ENCODE results near the gene GNG7.
"Not testable (repeated sequence)": the region's sequence is repeated elsewhere in the genome, so short reads cannot be mapped to it uniquely, and the experiment has no call there.

The GNG7 gene

GRCh38 chr19:2551172-2551863, 151.2 kb downstream of the GNG7 start:
- no peak for DNase-seq (ENCODE audit: low read depth)

GRCh38 chr19:2550431-2551171, 151.9 kb downstream of the GNG7 start:
- no peak for DNase-seq (ENCODE audit: low read depth)

GRCh38 chr19:2549701-2550191, 152.7 kb downstream of the GNG7 start:
- no peak for DNase-seq (ENCODE audit: low read depth)

- no peak for DNase-seq (ENCODE audit: low read depth)
Observed at GRCh38 chr19:2548966-2549365, 153.5 kb downstream of the GNG7 start.

GRCh38 chr19:2547721-2548120, 154.8 kb downstream of the GNG7 start:
- DNase-seq (ENCODE audit: low read depth), result no peak

GRCh38 chr19:2547033-2547680, 155.3 kb downstream of the GNG7 start:
- no peak for DNase-seq (ENCODE audit: low read depth)

GRCh38 chr19:2546128-2547032, 156.1 kb downstream of the GNG7 start:
- no peak for DNase-seq (ENCODE audit: low read depth)

- DNase-seq (ENCODE audit: low read depth), result not testable (repeated sequence)
Observed at GRCh38 chr19:2545416-2546127, 156.9 kb downstream of the GNG7 start.

GRCh38 chr19:2544576-2545415, 157.7 kb downstream of the GNG7 start:
- no peak for DNase-seq (ENCODE audit: low read depth)

- DNase-seq (ENCODE audit: low read depth), result peak; percentile 43
Observed at GRCh38 chr19:2543463-2544442, 158.7 kb downstream of the GNG7 start.

GRCh38 chr19:2543072-2543462, 159.4 kb downstream of the GNG7 start:
- not testable (repeated sequence) for DNase-seq (ENCODE audit: low read depth)

- no peak for DNase-seq (ENCODE audit: low read depth)
Observed at GRCh38 chr19:2542341-2543069, 160.0 kb downstream of the GNG7 start.

- DNase-seq (ENCODE audit: low read depth), result no peak
Observed at GRCh38 chr19:2540646-2541454, 161.6 kb downstream of the GNG7 start.

GRCh38 chr19:2540251-2540645, 162.2 kb downstream of the GNG7 start:
- DNase-seq (ENCODE audit: low read depth), result no peak

GRCh38 chr19:2538096-2538757, 164.3 kb downstream of the GNG7 start:
- no peak for DNase-seq (ENCODE audit: low read depth)

GRCh38 chr19:2537584-2537983, 164.9 kb downstream of the GNG7 start:
- DNase-seq (ENCODE audit: low read depth), result not testable (repeated sequence)

GRCh38 chr19:2536461-2536860, 166.0 kb downstream of the GNG7 start:
- DNase-seq (ENCODE audit: low read depth), result no peak

All from stimulated activated CD8-positive, alpha-beta memory T cell treated with anti-CD3 and anti-CD28 coated beads, Interleukin-15, amount 100 ng/mL, for 24 hours (primary cell).